Measurements from ENCODE around the gene MCCC1.
A peak's percentile ranks its signal among the peaks of the same experiment; 100 is the strongest.
"Not testable (repeated sequence)": the region's sequence is repeated elsewhere in the genome, so short reads cannot be mapped to it uniquely, and the experiment has no call there.

Gene MCCC1

DNA sequence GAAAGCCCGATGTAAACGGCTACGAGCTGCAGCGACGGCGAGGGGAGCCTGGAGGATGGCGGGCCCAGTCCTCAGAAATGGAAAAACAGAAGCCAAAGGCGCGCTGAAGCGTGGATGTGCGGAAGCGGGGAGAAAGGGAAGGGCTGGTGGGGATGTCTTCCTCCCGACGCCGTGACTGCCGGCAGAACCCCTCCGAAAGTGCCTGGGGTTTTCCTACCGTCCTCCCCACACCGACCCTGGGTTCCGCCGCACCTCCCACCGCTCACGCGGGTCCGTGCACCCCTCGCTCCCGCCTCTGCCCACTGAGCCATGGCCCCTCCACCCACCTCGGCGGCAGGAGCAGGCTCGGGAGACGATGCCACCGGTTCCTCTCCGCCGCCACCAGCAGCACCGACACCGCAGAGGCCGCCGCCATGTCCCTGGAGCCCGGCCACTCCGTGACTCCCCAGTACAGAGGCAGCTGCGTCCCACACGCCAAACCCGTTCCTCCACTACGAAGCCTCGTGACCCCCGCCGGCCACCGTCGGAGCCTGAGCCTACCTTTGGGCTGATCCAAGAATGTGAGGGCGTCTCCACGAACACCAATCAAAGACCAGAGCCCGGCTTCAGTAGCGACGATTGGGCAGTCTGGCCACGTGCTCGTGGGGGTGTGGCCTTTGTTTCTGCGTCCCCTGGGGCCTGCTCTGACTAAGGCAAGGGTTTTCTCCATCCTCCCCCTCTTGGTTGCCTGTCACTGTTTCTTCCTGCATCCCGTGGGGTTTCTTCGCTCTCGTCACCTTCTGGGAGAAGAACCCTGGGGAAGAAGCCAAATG, at the start of gene MCCC1:
MCCC1 (minus strand) TSS at position 471 of the 812 bp plus-strand sequence; CDS start at position 415, 56 bp downstream.
- peak; percentile 98 for DNase-seq (ENCODE audit: low spot score)

- DNase-seq (ENCODE audit: low spot score): no peak
These were observed 48.8 kb upstream of the MCCC1 start for GRCh38 chr3:183148056-183148455.

DNA sequence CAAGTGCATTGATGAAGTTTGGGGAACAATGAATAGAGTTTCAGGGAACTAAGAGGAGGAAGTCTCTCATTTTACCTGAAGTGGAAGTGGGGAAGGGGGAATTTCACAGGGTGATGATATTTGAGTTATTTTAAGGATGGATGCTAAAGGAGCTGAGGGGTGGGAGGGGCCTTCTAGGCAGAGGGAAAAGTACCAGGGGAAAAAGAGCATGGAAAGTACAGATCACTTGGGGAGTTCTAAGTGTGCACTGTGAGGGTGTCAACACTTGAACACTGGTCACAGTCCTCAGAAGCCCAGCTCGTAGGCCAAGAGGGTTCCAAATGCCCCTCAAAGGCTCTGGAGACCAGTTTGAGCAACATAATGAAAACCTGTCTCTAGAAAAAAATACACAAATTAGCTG, 45.1 kb upstream of the MCCC1 start:
- DNase-seq (ENCODE audit: low spot score): no peak

GRCh38 chr3:183142199-183142598, 42.9 kb upstream of the MCCC1 start:
- DNase-seq (ENCODE audit: low spot score): no peak

DNA sequence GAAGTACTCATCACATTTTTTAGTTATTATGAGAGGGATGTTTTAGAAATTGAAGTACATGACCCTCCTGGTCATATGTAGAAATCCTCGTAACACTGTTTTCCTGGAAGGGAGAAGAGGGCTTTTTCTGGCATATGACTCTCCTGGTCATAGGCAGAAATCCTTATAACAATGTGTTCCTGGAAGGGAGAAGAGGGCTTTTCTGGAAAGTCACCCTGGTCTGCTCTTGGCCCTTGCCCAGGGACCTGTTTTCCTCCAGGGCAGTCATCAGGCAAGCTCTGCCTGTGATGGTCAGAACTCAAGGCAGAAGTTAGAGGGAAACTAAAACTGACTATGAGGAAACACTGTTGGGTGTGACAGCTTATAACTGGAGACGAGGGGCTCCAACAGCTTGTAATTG, 35.5 kb upstream of the MCCC1 start:
- DNase-seq (ENCODE audit: low spot score): no peak

GRCh38 chr3:183132409-183132808, 33.1 kb upstream of the MCCC1 start:
- no peak for DNase-seq (ENCODE audit: low spot score)

GRCh38 chr3:183131735-183132134, 32.4 kb upstream of the MCCC1 start:
- DNase-seq (ENCODE audit: low spot score): no peak

- no peak for DNase-seq (ENCODE audit: low spot score)
These were observed 32.0 kb upstream of the MCCC1 start for GRCh38 chr3:183131186-183131725.

DNA sequence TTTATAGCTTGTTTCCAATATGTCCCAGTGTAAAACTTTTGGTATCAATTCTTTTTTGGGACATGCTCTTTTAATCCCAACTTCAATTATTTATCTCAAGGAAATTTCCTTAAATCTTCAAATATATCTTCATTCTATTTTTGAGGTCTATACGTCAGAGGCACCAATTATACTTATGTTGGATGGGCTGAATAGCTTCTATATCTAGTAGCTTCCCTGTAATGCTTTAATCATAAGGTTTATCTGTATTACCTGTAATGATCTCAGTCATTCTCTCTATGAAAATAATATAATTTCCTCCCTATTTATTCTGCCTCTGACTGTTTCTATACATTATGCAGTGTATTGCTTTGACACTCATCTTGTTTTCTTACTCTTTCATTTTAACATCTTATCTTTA, 29.9 kb upstream of the MCCC1 start:
- DNase-seq (ENCODE audit: low spot score): no peak

DNA sequence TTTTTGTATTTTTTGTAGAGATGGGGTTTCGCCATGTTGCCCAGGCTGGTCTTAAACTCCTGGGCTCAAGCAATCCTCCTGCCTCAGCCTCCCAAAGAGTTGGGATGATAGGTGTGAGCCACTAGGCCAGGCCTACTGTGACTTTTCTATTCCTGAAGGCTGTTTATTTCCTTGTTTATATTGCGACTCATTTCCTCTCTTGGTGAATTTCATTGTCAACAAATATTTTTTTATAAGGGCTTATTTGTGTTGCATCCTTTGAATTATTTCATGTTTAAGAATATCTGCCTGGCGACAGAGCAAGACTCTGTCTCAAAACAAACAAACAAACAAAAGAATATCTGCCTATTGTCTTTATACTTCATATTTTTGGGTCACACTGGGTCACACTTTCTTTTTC, 29.4 kb upstream of the MCCC1 start:
- DNase-seq (ENCODE audit: low spot score): no peak

- no peak for DNase-seq (ENCODE audit: low spot score)
These were observed 24.6 kb upstream of the MCCC1 start for GRCh38 chr3:183123891-183124290.

- DNase-seq (ENCODE audit: low spot score): no peak
These were observed 23.1 kb upstream of the MCCC1 start for GRCh38 chr3:183122257-183122932.

GRCh38 chr3:183120538-183121215, 21.4 kb upstream of the MCCC1 start:
- no peak for DNase-seq (ENCODE audit: low spot score)

DNA sequence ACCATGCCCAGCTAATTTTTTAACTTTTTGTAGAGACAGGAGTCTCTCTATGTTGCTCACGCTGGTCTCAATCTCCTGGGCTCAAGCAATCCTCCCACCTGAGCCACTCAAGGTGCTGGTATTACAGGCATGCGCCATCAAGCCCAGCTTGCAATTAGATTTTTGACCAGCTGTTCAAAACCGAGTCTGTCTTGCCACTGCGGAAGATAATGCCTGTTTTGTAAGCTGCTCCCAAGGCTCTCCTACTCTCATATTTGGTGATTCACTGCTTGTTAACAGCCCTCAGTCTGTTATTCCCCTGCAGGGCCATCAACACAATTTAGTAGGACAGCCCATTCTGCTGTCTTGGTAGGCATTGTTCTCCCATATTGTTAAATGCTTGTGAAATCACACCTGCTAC, 17.8 kb upstream of the MCCC1 start:
- DNase-seq (ENCODE audit: low spot score): no peak

- peak; percentile 92 for DNase-seq (ENCODE audit: low spot score)
These were observed 16.8 kb upstream of the MCCC1 start for GRCh38 chr3:183116025-183116614.

DNA sequence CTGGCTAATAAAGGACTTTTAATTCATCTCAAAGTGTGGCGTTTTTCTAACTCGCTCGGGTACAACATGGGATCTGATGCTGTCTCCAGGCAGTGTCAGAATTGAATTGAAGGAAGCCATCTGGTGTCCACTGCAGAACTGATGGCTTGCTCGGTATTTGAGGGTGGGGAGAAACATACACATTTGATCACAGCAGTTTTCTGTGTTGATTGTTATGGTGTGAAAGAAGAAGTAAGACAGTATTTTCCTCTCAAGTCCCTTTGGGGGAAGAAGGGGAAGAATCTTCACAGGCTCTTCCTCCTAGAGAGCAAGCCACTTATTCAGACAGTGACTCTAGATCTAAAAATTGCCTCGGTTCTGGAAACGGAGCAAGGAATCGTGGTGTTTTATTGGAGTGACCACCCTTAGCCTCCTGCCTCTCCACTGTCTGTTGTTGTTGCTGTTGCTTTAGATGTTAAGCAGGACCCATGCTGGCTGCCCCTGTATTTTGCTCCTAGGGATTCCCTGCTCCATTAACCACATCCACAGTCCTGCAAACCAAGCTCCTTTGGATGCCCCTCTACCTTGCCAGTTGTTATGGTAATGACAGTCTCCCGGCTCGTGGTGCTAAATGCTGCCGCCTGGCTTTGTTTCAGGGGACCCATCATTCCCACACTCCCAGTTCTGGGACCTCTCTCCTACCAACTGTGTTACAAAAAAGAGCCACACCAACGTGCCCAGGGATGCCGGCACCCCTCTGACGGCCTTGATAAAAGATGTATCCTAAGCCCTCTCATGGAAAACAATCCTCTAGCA, 15.3 kb upstream of the MCCC1 start:
- DNase-seq (ENCODE audit: low spot score): no peak

GRCh38 chr3:183109847-183110246, 10.6 kb upstream of the MCCC1 start:
- not testable (repeated sequence) for DNase-seq (ENCODE audit: low spot score)

GRCh38 chr3:183108470-183108869, 9.2 kb upstream of the MCCC1 start:
- DNase-seq (ENCODE audit: low spot score): no peak

- no peak for DNase-seq (ENCODE audit: low spot score)
These were observed 8.7 kb upstream of the MCCC1 start for GRCh38 chr3:183108001-183108449.

- DNase-seq (ENCODE audit: low spot score): not testable (repeated sequence)
These were observed 8.1 kb upstream of the MCCC1 start for GRCh38 chr3:183107372-183107771.

DNA sequence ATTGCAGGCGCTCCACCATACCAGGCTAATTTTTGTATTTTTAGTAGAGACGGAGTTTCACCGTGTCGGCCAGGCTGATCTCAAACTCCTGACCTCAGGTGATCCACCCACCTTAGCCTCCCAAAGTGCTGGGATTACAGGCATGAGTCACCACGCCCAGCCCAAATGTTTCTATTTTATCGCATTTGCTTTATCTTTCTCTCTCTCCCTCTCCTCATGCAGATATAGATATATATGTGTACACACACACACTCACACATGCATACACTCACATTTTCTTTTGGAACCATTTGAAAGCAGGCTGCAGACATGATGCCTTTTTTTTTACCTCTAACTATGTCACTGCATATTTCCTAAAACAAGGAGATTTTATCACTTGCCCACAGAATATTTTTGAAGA, 7.3 kb upstream of the MCCC1 start:
- no peak for DNase-seq (ENCODE audit: low spot score)
